Endometrial microvascular endothelial cells (primary cell): Measurements from ENCODE around the gene MAPK8IP1. TPM values are rescaled to one million over a fixed set of nuclear protein-coding genes. Genes with fewer than 3 reads are reported as not detected.

Experiments used
- in situ Hi-C: cut with HindIII; loops from 2 replicates; pipeline ENCODE4 v1.10.0; 2017; ENCODE audit warnings: low sequenced_read_pairs, low pct_unique_long_range_greater_than_20kb; ENCODE audit errors: inconsistent ontology term
- total RNA-seq: library from RNA; depleted of rRNA; stranded (reverse); fragments of >200 nt; gene quantifications from one replicate; pipeline ENCODE4 v1.2.3, GENCODE V29; 2015; ENCODE audit errors: inconsistent ontology term

Gene MAPK8IP1
- total RNA-seq, 1 donor from 2014 or later: 1.9 TPM

- in situ Hi-C loops: no loop called here
Observed at GRCh38 chr11:45932217-45932616, 46.8 kb downstream of the MAPK8IP1 start.

- in situ Hi-C loops: no loop called here
Observed at GRCh38 chr11:45933131-45933831, 47.8 kb downstream of the MAPK8IP1 start.

- in situ Hi-C loops: no loop called here
Observed at GRCh38 chr11:45933846-45934579, 48.6 kb downstream of the MAPK8IP1 start.

GRCh38 chr11:45934580-45935318 lies 49.3 kb downstream of the MAPK8IP1 start:
- in situ Hi-C loops: no loop called here

- in situ Hi-C loops: no loop called here
Observed at GRCh38 chr11:45935349-45936064, 50.1 kb downstream of the MAPK8IP1 start.

GRCh38 chr11:45936511-45937054 lies 51.1 kb downstream of the MAPK8IP1 start:
- in situ Hi-C loops: no loop called here

- in situ Hi-C loops: no loop called here
Observed at GRCh38 chr11:45937916-45938315, 52.5 kb downstream of the MAPK8IP1 start.

GRCh38 chr11:45939836-45940235 lies 54.4 kb downstream of the MAPK8IP1 start:
- in situ Hi-C loops: no loop called here

GRCh38 chr11:45941285-45941684 lies 55.8 kb downstream of the MAPK8IP1 start:
- in situ Hi-C loops: no loop called here

- in situ Hi-C loops: no loop called here
Observed at GRCh38 chr11:45942381-45942780, 56.9 kb downstream of the MAPK8IP1 start.

- in situ Hi-C loops: no loop called here
Observed at GRCh38 chr11:45945397-45945999, 60.0 kb downstream of the MAPK8IP1 start.

- in situ Hi-C loops: no loop called here
Observed at GRCh38 chr11:45947885-45948284, 62.4 kb downstream of the MAPK8IP1 start.

- in situ Hi-C loops: no loop called here
Observed at GRCh38 chr11:45948356-45948755, 62.9 kb downstream of the MAPK8IP1 start.

- in situ Hi-C loops: no loop called here
Observed at GRCh38 chr11:45949992-45950407, 64.5 kb downstream of the MAPK8IP1 start.

Other genes starting within 250 kb of the MAPK8IP1 start
- 2.0 TPM for gene CHST1, start 220.0 kb upstream of the MAPK8IP1 start, total RNA-seq
- gene SLC35C1, start 80.5 kb upstream of the MAPK8IP1 start, total RNA-seq: 24.7 TPM
- 11.1 TPM for gene CRY2, start 38.2 kb upstream of the MAPK8IP1 start, total RNA-seq
- not detected for gene FREY1, start 21.6 kb downstream of the MAPK8IP1 start, total RNA-seq
- 30.8 TPM for gene PEX16, start 32.2 kb downstream of the MAPK8IP1 start, total RNA-seq
- not detected for gene LARGE2, start 37.0 kb downstream of the MAPK8IP1 start, total RNA-seq
- gene PHF21A, start 235.8 kb downstream of the MAPK8IP1 start, total RNA-seq: 13.5 TPM